ENCODE data around the gene INPP5F. TPM values are rescaled to one million over a fixed set of nuclear protein-coding genes. Genes with fewer than 3 reads are reported as not detected.

The INPP5F gene
- total and polyA plus RNA-seq, 2 donors (not counting 1 experiment from before 2014, with no cell fraction given), result 11.2 to 37.5 TPM

DNA sequence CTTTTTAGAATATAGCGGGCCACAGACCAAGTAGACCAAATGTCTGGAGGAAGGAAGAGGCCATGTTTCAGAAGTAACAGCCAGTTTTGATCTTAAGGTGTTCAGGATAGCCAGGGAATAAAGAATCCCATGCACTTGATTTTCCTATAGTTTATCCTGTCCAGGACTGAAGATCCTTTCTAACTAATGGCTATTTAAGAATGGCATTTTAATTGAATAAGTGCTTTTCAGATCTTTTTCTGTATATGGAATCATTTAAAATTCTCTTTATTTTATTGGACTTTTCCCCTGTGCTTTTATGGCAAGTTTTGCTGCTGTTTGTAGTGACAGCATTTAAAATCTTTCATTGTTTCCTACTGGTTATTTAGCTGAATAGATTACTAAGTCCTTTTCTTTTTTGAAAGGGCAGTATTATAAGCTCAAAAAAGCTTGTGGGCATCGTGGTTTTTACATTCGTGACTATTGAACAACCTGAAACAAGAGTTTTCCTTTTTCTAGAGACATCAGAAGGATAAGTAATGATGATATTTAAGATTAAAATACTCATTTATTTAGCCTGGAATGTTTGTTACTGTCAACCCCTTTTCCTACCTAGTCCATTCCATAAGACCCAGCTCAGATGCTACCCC, 2.4 kb downstream of the INPP5F start:
- TF ChIP-seq EZH2 (IDR thresholded peaks at IDR 0.05; ENCODE audit: borderline replicate concordance, insufficient read depth, low read depth, low read length, poor library complexity, severe bottlenecking), result no peak
- TF ChIP-seq, protein P1, sequence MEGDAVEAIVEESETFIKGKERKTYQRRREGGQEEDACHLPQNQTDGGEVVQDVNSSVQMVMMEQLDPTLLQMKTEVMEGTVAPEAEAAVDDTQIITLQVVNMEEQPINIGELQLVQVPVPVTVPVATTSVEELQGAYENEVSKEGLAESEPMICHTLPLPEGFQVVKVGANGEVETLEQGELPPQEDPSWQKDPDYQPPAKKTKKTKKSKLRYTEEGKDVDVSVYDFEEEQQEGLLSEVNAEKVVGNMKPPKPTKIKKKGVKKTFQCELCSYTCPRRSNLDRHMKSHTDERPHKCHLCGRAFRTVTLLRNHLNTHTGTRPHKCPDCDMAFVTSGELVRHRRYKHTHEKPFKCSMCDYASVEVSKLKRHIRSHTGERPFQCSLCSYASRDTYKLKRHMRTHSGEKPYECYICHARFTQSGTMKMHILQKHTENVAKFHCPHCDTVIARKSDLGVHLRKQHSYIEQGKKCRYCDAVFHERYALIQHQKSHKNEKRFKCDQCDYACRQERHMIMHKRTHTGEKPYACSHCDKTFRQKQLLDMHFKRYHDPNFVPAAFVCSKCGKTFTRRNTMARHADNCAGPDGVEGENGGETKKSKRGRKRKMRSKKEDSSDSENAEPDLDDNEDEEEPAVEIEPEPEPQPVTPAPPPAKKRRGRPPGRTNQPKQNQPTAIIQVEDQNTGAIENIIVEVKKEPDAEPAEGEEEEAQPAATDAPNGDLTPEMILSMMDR (IDR thresholded peaks at IDR 0.05), result no peak
- peaks cover 7% of the 10 kb centered on the region for H4K20me1 ChIP-seq (ENCODE audit: control insufficient read depth, insufficient read depth, low read length, poor library complexity, severe bottlenecking)
- H3K9me3 ChIP-seq (ENCODE audit: control extremely low read depth in 1 of 3, control insufficient read depth in 2 of 3, insufficient read depth in 1 of 3, low read length in 2 of 3), result no peaks in the 10 kb centered on the region
- H2AFZ ChIP-seq (ENCODE audit: insufficient read depth, low read depth, low read length, poor library complexity, severe bottlenecking), result no peak overlapping the region
- no peak overlapping the region for H3K4me3 ChIP-seq (ENCODE audit: control extremely low read depth in 1 of 5, extremely low read depth in 1 of 5, insufficient read depth in 1 of 5, low read depth in 2 of 5, low read length in 4 of 5)
- H3K4me1 ChIP-seq (ENCODE audit: control insufficient read depth in 2 of 2, insufficient read depth in 2 of 2, low read length in 2 of 2), result peaks cover 38 to 53% of the 10 kb centered on the region in 2 donors
- Mint-ChIP-seq H3K27me3 (no peaks in the 10 kb centered on the region), H3K4me1 (peaks cover 53% of the 10 kb centered on the region), H3K27ac (peak overlapping the region; percentile 22), H3K9me3 (ENCODE audit: insufficient read depth) (no peaks in the 10 kb centered on the region), H3K4me3 (peak overlapping the region; percentile 98)
- no peaks in the 10 kb centered on the region for H3K27me3 ChIP-seq (replicated peaks in 1 of 4; ENCODE audit: control extremely low read depth in 1 of 4, control insufficient read depth in 3 of 4, insufficient read depth in 4 of 4, low read length in 3 of 4)
- peak overlapping the region in 1 of 2 donors; percentile 90 for H3K27ac ChIP-seq (ENCODE audit: low read length in 2 of 2)
- WGBS (ENCODE audit: insufficient coverage), result no CpG with 5 or more reads among the region's 3 CpGs
- ChIA-PET CTCF (interaction anchor here (0.5 to 6.5 kb wide), 11 partner anchors 14 to 283 kb away, joined by 3 to 99 read pairs (median 3); no protein-coding TSS in a partner anchor), POLR2A (interaction anchor here (0.8 kb wide), 1 partner anchor 22 kb away, joined by 4 read pairs; no protein-coding TSS in a partner anchor)
- H3K36me3 ChIP-seq (replicated peaks in 1 of 2; ENCODE audit: control extremely low read depth in 1 of 2, control insufficient read depth in 1 of 2, extremely low read depth in 1 of 2, insufficient read depth in 2 of 2, low read length in 1 of 2), result no peaks in the 10 kb centered on the region
- intact Hi-C loops (cut with micrococcal nuclease), result loop anchor here (5.0 kb wide), 1 partner anchor 144 kb away; the partner anchor contains the start of gene MCMBP
- H3K79me2 ChIP-seq (ENCODE audit: control insufficient read depth, insufficient read depth, low read length), result peaks cover 68% of the 10 kb centered on the region
- ATAC-seq (ENCODE audit: low read depth) (no peak), DNase-seq (no peak)
- no peak overlapping the region for H3K9ac ChIP-seq (ENCODE audit: low read length)
- H3K4me2 ChIP-seq (replicated peaks; ENCODE audit: low read depth, low read length, poor library complexity, severe bottlenecking), result peak overlapping the region; percentile 95

All from B cell (primary cell).